ENCODE data around the gene MYO5B.

- TF ChIP-seq CTCF (IDR thresholded peaks at IDR 0.05) (no peak), POLR2A (IDR thresholded peaks at IDR 0.05) (no peak), EP300 (IDR thresholded peaks at IDR 0.05) (no peak)
These were observed 233.7 kb downstream of the MYO5B start for GRCh38 chr18:49961271-49961670.
